ENCODE data around the gene AGAP5. TPM values are rescaled to one million over a fixed set of nuclear protein-coding genes. Genes with fewer than 3 reads are reported as not detected.

Gene AGAP5
- total RNA-seq, 2 donors from 2014 or later, result 10.1 to 13.8 TPM

- Mint-ChIP-seq H3K27ac (peak overlapping the region; percentile 81), H3K9me3 (no peaks in the 10 kb centered on the region), H3K4me3 (peak overlapping the region; percentile 68), H3K27me3 (ENCODE audit: insufficient read depth) (peaks cover 10% of the 10 kb centered on the region), H3K36me3 (ENCODE audit: low read depth) (no peaks in the 10 kb centered on the region), H3K4me1 (peaks cover 39% of the 10 kb centered on the region)
- 90 to 94% methylated on average over 2 to 9 of the region's 9 CpGs for WGBS, 2 experiments (ENCODE audit: insufficient coverage in 1 of 2, insufficient read length in 1 of 2)
- no peak overlapping the region for H3K27ac ChIP-seq (ENCODE audit: low read depth, low read length)
- TF ChIP-seq CTCF (conservative IDR thresholded peaks at IDR 0.05), result no peak
- H3K9me3 ChIP-seq (ENCODE audit: control insufficient read depth, low read length), result no peaks in the 10 kb centered on the region
- peaks cover 9% of the 10 kb centered on the region for H3K4me1 ChIP-seq (ENCODE audit: control insufficient read depth, insufficient read depth, low read length)
- H3K9ac ChIP-seq (ENCODE audit: extremely low read depth, low read length, poor library complexity, severe bottlenecking), result no peak overlapping the region
- H3K27me3 ChIP-seq (ENCODE audit: control insufficient read depth, insufficient read depth, low read length, poor library complexity, severe bottlenecking), result no peaks in the 10 kb centered on the region
- H3K4me3 ChIP-seq (ENCODE audit: low read length), result no peak overlapping the region
- DNase-seq, result peak; percentile 66
- H3K36me3 ChIP-seq (ENCODE audit: control insufficient read depth, insufficient read depth, low read length), result no peaks in the 10 kb centered on the region
Measured at GRCh38 chr10:73646598-73647041, 51.3 kb downstream of the AGAP5 start.

DNA sequence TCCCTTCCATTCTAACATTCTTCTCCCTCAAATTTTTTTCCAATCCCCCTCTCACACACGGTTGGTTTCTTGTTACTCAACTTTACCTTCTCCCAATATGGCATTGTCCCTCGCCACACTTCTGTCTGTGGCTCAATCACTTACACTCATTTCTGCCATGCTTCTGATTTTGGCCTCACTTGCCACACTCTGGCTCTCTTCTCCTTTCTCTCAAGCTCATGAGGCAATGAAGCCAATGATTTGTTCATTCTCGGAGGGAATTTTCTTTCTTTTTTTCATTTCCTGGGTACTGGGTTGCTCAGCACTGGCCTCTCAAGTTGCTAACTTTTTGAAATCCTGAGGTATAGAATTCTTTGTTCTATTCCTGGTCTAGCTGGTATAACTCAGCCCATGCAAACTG, 52.7 kb downstream of the AGAP5 start:
- H3K4me3 ChIP-seq (ENCODE audit: low read length), result no peak overlapping the region
- no peaks in the 10 kb centered on the region for H3K9me3 Mint-ChIP-seq
- no peaks in the 10 kb centered on the region for H3K36me3 Mint-ChIP-seq (ENCODE audit: low read depth)
- H3K9ac ChIP-seq (ENCODE audit: extremely low read depth, low read length, poor library complexity, severe bottlenecking), result no peak overlapping the region
- H3K27ac ChIP-seq (ENCODE audit: low read depth, low read length), result no peak overlapping the region
- no peak overlapping the region for H3K27ac Mint-ChIP-seq
- no peaks in the 10 kb centered on the region for H3K27me3 ChIP-seq (ENCODE audit: control insufficient read depth, insufficient read depth, low read length, poor library complexity, severe bottlenecking)
- H3K27me3 Mint-ChIP-seq (ENCODE audit: insufficient read depth), result peaks cover 12% of the 10 kb centered on the region
- peaks cover 31% of the 10 kb centered on the region for H3K4me1 Mint-ChIP-seq
- H3K36me3 ChIP-seq (ENCODE audit: control insufficient read depth, insufficient read depth, low read length), result no peaks in the 10 kb centered on the region
- no peak overlapping the region for H3K4me3 Mint-ChIP-seq
- TF ChIP-seq CTCF (conservative IDR thresholded peaks at IDR 0.05), result no peak
- DNase-seq, result no peak
- H3K9me3 ChIP-seq (ENCODE audit: control insufficient read depth, low read length), result no peaks in the 10 kb centered on the region
- peaks cover 9% of the 10 kb centered on the region for H3K4me1 ChIP-seq (ENCODE audit: control insufficient read depth, insufficient read depth, low read length)
- 87 to 89% methylated on average over 3 of the region's 3 CpGs for WGBS, 2 experiments (ENCODE audit: insufficient coverage in 1 of 2, insufficient read length in 1 of 2)

GRCh38 chr10:73644767-73645166, 53.1 kb downstream of the AGAP5 start:
- 86% methylated on average over 1 of the region's 1 CpG; no CpG with 5 or more reads in 1 of the 2 experiments for WGBS, 2 experiments (ENCODE audit: insufficient coverage in 1 of 2, insufficient read length in 1 of 2)
- H3K27ac Mint-ChIP-seq, result no peak overlapping the region

More at GRCh38 chr10:73644767-73645166, 53.1 kb downstream of the AGAP5 start:
- Mint-ChIP-seq H3K36me3 (ENCODE audit: low read depth) (no peaks in the 10 kb centered on the region), H3K4me1 (peaks cover 31% of the 10 kb centered on the region), H3K4me3 (no peak overlapping the region), H3K9me3 (no peaks in the 10 kb centered on the region), H3K27me3 (ENCODE audit: insufficient read depth) (peaks cover 13% of the 10 kb centered on the region)
- Histone ChIP-seq H3K4me3 (ENCODE audit: low read length) (no peak overlapping the region), H3K9ac (ENCODE audit: extremely low read depth, low read length, poor library complexity, severe bottlenecking) (no peak overlapping the region), H3K27me3 (ENCODE audit: control insufficient read depth, insufficient read depth, low read length, poor library complexity, severe bottlenecking) (no peaks in the 10 kb centered on the region), H3K4me1 (ENCODE audit: control insufficient read depth, insufficient read depth, low read length) (peaks cover 9% of the 10 kb centered on the region), H3K27ac (ENCODE audit: low read depth, low read length) (no peak overlapping the region), H3K36me3 (ENCODE audit: control insufficient read depth, insufficient read depth, low read length) (no peaks in the 10 kb centered on the region), H3K9me3 (ENCODE audit: control insufficient read depth, low read length) (no peaks in the 10 kb centered on the region)
- DNase-seq, result no peak
- no peak for TF ChIP-seq CTCF (conservative IDR thresholded peaks at IDR 0.05)
